Tibial artery (tissue), 4 donors: ENCODE measurements around the gene KIF18B.

Experiments
- DNase-seq, 2 donors: peaks; one replicate each; pipeline ENCODE4 v3.0.0-alpha.2; 2019
- H3K27ac ChIP-seq, 2 donors: fragments of 200-600 bp; sonication (generic) in 1 of 2; 1 replicate in 1 of 2; 2 replicates in 1 of 2; pipeline ENCODE4 v1.5.1; 2018 to 2019; ENCODE audit warnings: mild to moderate bottlenecking in 1 of 2
- H3K27me3 ChIP-seq, 2 donors: fragments of 200-600 bp; sonication (generic) in 1 of 2; one replicate each; pipeline versions ENCODE4 v1.5.1 to v1.6.0; 2016 to 2019
- H3K36me3 ChIP-seq, 3 donors: fragments of 200-600 bp; sonication (generic) in 2 of 3; one replicate each; pipeline ENCODE4 v1.5.1; 2016 to 2019; ENCODE audit warnings: mild to moderate bottlenecking in 2 of 3
- H3K4me1 ChIP-seq, 4 donors: fragments of 200-600 bp; sonication (generic) in 2 of 4; 1 replicate in 3 of 4; 2 replicates in 1 of 4; pipeline ENCODE4 v1.5.1; 2016 to 2019
- H3K4me3 ChIP-seq, 2 donors: fragments of 200-600 bp; sonication (generic) in 1 of 2; 1 replicate in 1 of 2; 2 replicates in 1 of 2; pipeline ENCODE4 v1.5.1; 2018 to 2019; ENCODE audit warnings: mild to moderate bottlenecking in 2 of 2
- H3K9me3 ChIP-seq, 3 donors: fragments of 200-600 bp; sonication (generic) in 1 of 3; one replicate each; pipeline ENCODE4 v1.5.1; 2016 to 2019
- CTCF ChIP-seq, 2 experiments: fragments of 200-600 bp in 1 of 2; fragments of 450-650 bp in 1 of 2; IDR thresholded peaks; one replicate each; pipeline ENCODE4 v1.5.1; 2017 to 2019; ENCODE audit warnings: antibody characterized with exemption in 2 of 2, mild to moderate bottlenecking in 1 of 2, moderate library complexity in 1 of 2
- intact Hi-C: fragments of 100-400 bp; cut with DNase I; formaldehyde crosslinking; loops from one replicate; pipeline ENCODE4 v1.15.0; 2023; ENCODE audit warnings: low total_unique reads

The KIF18B gene

GRCh38 chr17:44917456-44917855, 30.1 kb downstream of the KIF18B start:
- peaks cover 0 to 10% of the 10 kb centered on the region in 2 donors for H3K27me3 ChIP-seq
- H3K36me3 ChIP-seq: no peaks in the 10 kb centered on the region
- no peak overlapping the region for H3K4me3 ChIP-seq
- H3K27ac ChIP-seq: peak overlapping the region in 1 of 2 donors; percentile 25
- intact Hi-C loops: loop anchor here (5.0 kb wide), 1 partner anchor 215 kb away; the partner anchor contains the start of gene PLCD3
- no peaks in the 10 kb centered on the region for H3K9me3 ChIP-seq
- TF ChIP-seq CTCF (IDR thresholded peaks at IDR 0.05): no peak
- H3K4me1 ChIP-seq: peaks cover 0 to 19% (median 12%) of the 10 kb centered on the region in 4 donors
- DNase-seq: peak in 1 of 2 donors; percentile 25

- Histone ChIP-seq H3K4me3 (no peak overlapping the region), H3K27ac (peak overlapping the region; percentile 18 to 25), H3K27me3 (peaks cover 0 to 12% of the 10 kb centered on the region in 2 donors), H3K36me3 (no peaks in the 10 kb centered on the region), H3K4me1 (peaks cover 0 to 20% (median 12%) of the 10 kb centered on the region in 4 donors), H3K9me3 (no peaks in the 10 kb centered on the region)
- intact Hi-C loops: loop anchor here (5.0 kb wide), 1 partner anchor 215 kb away; the partner anchor contains the start of gene PLCD3
- DNase-seq: peak in 1 of 2 donors; percentile 78
- no peak for TF ChIP-seq CTCF (IDR thresholded peaks at IDR 0.05)
Observed at GRCh38 chr17:44916781-44917241, 30.8 kb downstream of the KIF18B start.

GRCh38 chr17:44915862-44916780, 31.5 kb downstream of the KIF18B start:
- peaks cover 0 to 27% (median 18%) of the 10 kb centered on the region in 4 donors for H3K4me1 ChIP-seq
- H3K27me3 ChIP-seq: peaks cover 0 to 18% of the 10 kb centered on the region in 2 donors
- peak in 1 of 2 donors; percentile 62 for DNase-seq
- peak overlapping the region; percentile 18 to 25 for H3K27ac ChIP-seq
- H3K36me3 ChIP-seq: no peaks in the 10 kb centered on the region
- no peaks in the 10 kb centered on the region for H3K9me3 ChIP-seq
- intact Hi-C loops: loop anchor here (5.0 kb wide), 1 partner anchor 216 kb away; the partner anchor contains the start of gene PLCD3
- no peak for TF ChIP-seq CTCF (IDR thresholded peaks at IDR 0.05)
- H3K4me3 ChIP-seq: no peak overlapping the region

GRCh38 chr17:44915321-44915726, 32.2 kb downstream of the KIF18B start, which contains the start of gene GFAP:
GFAP (minus strand) TSS chr17:44915500; CDS start chr17:44915486, 14 bp downstream.
- H3K27me3 ChIP-seq: peaks cover 0 to 18% of the 10 kb centered on the region in 2 donors
- intact Hi-C loops: loop anchor here (5.0 kb wide), 1 partner anchor 217 kb away; the partner anchor contains the start of gene PLCD3
- H3K4me1 ChIP-seq: peaks cover 0 to 27% (median 19%) of the 10 kb centered on the region in 4 donors
- no peak for TF ChIP-seq CTCF (IDR thresholded peaks at IDR 0.05)
- H3K36me3 ChIP-seq: no peaks in the 10 kb centered on the region
- peak in 1 of 2 donors; percentile 56 for DNase-seq
- H3K4me3 ChIP-seq: no peak within 1 kb of the TSS
- no peaks in the 10 kb centered on the region for H3K9me3 ChIP-seq
- H3K27ac ChIP-seq: peak within 1 kb of the TSS; percentile 18 to 25

- DNase-seq: peak in 1 of 2 donors; percentile 10
- H3K27ac ChIP-seq: no peak overlapping the region
- H3K36me3 ChIP-seq: no peaks in the 10 kb centered on the region
- TF ChIP-seq CTCF (IDR thresholded peaks at IDR 0.05): no peak
- H3K9me3 ChIP-seq: no peaks in the 10 kb centered on the region
- intact Hi-C loops: loop anchor here (5.0 kb wide), 2 partner anchors 193 to 218 kb away; partner anchors contain the start of gene PLCD3
- peaks cover 0 to 19% of the 10 kb centered on the region in 2 donors for H3K27me3 ChIP-seq
- H3K4me1 ChIP-seq: peaks cover 0 to 27% (median 19%) of the 10 kb centered on the region in 4 donors
- no peak overlapping the region for H3K4me3 ChIP-seq
Observed at GRCh38 chr17:44914698-44915271, 32.8 kb downstream of the KIF18B start.
